GM18858 (cell line): Measurements from ENCODE around the gene INSRR.

Source experiments
- ATAC-seq: cut with Tn5 transposase; IDR thresholded peaks from one replicate; pipeline ENCODE4 v1.9.1; 2021; ENCODE audit not compliant: unreplicated experiment

Gene INSRR

DNA sequence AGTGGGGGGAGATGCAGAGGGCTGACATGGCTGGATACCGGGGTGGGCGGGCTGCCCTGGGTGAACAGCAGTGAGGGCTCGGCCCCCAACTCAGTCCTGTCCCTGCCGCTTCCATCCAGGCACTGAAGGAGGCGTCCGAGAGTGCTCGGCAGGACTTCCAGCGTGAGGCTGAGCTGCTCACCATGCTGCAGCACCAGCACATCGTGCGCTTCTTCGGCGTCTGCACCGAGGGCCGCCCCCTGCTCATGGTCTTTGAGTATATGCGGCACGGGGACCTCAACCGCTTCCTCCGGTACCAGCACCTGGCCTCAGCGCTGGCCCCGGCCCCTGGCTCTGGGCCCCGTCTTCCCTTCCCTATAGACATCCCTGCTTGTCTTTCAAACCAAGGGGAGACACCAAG, 17.4 kb upstream of the INSRR start:
- ATAC-seq: no peak

DNA sequence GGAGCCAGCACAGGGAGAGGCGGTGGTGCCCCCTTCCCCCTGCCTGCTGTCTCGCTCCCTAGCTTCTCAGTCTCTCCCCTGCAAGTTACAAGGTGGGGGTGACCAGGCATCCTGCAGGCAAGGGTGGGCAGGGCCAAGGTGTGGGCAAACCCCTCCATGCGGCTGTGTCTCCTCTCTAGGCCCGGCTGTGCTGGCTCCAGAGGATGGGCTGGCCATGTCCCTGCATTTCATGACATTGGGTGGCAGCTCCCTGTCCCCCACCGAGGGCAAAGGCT, 16.4 kb upstream of the INSRR start:
- no peak for ATAC-seq

DNA sequence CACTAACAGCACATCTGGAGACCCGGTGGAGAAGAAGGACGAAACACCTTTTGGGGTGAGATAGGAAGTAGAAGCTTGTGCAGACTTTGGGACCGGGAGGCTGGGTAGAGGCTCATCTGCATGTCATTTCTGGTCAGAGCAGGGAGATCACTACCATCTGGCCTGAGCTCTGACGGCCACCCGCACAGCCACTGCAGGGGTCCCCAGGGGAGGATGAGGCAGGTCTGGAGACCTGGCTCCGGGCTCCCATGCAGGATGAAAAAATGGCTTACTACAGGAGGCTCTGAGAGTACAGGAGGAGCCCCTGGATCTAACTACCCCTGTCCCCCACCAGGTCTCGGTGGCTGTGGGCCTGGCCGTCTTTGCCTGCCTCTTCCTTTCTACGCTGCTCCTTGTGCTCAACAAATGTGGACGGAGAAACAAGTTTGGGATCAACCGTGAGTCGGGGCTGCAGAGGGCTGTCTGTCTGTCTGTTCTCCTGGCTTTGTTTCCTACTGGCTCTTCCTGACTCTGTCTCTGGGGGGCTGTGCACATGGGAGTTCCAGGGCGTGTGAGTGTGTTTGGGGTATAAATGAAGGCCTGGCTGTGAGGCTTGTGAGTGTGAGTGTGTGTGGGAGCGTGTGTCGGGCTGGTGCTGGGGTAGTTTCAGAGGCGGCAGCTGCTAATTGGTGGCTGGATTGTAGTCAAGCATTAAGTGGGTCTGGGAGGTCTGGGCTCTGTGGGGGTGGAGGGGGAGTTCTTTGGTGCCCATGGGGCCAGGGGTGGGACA, 15.8 kb upstream of the INSRR start:
- no peak for ATAC-seq

DNA sequence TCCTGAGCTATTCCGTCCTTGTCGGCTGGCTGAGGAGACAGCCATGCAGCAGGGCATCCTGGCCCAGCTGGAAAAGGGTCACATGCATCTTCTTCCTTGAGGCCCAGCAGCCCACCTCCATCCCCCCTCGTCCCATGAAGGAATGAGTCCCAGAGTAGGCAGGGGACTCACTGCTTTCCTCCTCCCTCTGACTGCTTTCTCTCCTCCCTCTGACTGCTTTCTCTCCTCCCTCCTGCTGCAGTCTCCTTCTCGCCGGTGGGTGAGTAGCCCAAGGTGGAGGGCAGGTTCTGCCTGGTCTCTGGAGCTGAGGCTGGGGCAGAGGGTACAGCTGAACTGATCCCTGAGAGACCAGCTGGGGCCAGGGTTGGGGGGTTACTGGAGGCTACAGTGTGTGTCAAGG, 15.2 kb upstream of the INSRR start:
- ATAC-seq: no peak

DNA sequence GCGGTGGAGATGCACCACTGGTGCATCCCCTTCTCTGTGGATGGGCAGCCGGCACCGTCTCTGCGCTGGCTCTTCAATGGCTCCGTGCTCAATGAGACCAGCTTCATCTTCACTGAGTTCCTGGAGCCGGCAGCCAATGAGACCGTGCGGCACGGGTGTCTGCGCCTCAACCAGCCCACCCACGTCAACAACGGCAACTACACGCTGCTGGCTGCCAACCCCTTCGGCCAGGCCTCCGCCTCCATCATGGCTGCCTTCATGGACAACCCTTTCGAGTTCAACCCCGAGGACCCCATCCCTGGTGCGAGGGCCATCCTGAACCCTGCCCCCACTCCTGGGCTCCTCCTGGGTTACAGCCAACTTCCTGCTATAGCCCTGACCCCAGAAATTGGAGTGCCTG, 14.7 kb upstream of the INSRR start:
- ATAC-seq: no peak

DNA sequence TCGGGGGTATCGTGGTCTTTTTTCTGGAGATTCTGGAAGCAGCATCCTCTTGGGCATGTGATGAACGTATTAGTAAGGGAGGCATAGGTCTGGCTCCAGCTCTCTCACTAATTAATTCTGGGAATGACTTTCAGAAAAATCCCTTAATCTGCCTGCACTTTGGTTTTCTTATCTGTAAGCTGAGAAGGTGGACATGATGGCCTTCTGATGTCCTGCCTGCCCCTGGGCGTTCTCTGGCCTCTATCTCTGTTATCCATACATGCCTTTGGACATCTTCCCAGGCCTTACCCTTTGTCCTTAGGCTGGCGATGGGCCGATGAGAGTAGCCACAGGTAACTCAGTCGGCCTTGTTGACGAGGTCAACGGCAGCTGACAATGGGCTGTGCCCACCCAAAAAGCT, 10.5 kb upstream of the INSRR start:
- no peak for ATAC-seq

DNA sequence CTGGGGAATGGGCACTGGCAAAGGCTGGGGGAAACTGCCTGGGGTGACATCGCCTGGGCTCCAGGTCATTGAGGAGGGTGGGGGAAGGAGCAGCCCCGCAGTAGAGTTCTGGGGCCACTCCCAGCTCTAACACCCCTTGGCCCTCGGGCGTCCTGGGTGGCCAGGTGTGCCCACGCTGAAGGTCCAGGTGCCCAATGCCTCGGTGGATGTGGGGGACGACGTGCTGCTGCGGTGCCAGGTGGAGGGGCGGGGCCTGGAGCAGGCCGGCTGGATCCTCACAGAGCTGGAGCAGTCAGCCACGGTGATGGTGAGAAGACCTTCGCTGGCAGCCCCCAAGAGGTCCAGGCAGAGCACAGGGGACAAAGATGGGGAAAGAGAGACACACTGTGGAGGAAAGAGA, 9.4 kb upstream of the INSRR start:
- ATAC-seq: no peak

DNA sequence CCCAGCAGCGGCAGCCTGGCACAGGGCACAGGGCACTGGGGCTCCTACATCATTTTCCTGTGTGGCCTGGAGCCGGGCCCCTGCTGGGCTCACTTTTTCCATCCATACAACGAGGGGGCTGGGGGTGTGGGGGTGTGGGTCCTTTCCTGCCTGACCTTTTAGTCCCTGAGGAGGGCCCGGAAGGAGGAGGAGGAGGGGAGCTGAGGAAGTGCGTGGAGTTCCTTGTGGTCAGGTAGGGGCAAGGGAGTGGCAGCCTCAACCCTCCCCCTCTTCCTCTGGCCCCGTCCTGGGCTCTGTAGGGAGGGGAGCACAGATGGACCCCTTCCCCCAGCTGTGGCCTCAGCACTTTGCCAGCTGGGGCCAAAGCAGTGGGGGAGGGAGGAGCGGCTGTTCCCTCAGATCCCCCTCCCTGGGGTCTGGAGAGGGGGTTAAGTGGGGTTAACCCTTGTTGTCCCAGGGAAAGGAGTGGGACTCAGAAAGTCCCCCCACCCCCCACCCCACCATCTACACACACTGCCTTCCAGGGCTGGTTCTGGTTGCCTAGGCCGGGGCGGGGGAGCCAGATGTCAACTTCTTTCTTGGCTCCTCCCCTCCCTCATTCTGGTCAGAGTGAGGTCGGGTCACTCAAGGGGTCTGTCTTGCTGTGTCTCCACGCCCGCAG, 7.5 kb upstream of the INSRR start:
- ATAC-seq: no peak

DNA sequence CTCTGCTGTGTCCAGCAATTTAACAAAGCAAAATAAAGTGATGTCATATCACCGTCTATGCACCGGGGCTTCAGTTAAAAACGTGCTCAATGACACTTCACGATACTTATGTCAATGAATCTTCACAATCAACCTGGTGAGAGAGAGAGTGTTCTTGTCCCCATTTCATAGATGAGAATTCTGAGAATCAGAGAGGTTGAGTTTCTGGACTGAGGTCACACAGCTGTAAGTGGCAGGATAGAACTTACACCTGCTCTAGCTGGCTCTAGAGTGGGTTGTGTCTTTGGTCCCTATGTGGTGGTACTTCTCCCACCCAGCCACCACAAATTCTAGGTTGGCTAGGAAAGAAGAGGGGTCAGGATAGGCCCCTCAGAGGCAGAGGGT, 6.9 kb upstream of the INSRR start:
- ATAC-seq: no peak

DNA sequence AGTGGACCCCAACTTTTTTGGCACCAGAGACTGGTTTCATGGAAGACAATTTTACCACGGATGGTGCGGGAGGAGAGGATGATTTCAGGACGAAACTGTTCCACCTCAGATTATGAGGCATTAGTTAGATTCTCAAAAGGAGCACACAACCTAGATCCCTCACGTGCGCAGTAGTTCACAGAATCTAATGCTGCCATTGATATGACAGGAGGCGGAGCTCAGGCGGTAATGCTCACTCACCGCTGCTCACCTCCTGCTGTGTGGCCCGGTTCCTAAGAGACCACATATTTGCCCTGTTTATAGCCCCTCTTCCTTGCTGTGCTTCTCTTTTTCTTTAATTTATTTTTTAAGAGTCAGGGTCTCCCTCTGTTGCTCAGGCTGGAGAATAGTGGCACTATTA, 6.3 kb upstream of the INSRR start:
- no peak for ATAC-seq

DNA sequence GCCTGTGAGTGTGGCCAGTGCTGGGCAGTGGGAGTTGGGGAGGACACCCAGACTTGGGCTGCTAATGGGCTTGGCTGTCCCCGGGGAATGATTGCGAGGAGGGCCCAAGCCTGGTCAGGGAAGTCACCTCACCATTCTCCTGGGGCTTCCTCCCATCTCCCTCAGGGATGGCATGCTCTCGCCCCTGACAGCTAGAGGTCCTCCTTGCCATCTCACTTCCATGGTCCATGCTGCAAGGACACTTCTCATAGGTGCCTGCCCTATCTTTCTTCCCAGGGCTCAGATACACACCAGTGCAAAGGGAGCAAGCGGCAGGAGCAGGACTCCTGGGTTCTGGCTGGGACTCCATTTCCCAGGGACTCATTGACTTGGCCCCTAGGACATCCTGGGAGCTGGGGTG, 5.9 kb upstream of the INSRR start:
- ATAC-seq: no peak

DNA sequence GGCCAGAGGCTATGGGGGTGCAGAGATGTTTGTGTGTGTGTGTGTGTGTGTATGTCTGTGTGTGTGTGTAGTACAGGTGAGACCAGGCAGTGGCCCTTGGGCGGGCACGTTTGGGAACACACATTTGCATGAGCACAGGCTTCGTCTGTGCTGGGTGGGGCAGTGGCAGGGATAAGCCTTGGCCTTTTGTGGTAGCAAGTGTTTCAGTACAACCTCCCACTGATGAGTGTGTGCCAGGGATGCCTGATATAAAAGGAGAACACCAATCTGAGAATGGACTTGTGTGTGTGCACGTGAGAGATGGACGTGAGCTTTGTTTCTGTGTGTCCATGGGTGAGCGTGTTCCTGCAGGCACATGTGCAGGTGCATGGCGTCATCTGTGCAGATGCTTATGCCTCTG, 4.7 kb upstream of the INSRR start:
- no peak for ATAC-seq

DNA sequence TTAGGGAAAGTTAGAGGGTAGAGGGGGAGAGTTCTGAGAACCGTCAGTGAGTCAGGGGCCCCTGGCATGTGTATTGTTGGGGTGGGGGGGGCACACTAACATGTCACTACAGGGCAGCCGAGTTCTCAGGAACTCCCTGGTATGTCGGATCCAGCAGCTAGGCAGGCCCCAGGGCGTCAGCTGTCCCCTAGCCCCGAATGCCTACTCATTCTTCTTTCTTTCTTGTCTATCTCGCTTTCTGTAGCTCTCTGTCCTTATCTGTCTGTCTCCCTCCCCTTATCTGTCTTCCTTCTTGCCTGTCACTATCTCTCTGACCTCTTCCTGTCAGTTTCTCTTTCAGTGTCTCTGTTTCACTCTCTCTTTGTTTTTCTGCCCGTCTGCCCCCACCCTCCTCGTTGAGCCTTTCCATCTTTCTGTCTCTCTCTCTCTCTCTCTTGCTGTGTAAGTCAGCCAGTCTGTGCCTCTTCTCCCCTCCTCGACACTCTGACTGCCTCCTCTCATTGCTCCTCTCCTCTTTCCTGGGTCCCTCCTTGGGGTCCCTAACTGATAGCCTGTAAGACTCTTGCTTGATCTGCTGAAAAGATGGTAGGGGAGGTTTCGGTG, 4.2 kb upstream of the INSRR start:
- no peak for ATAC-seq

DNA sequence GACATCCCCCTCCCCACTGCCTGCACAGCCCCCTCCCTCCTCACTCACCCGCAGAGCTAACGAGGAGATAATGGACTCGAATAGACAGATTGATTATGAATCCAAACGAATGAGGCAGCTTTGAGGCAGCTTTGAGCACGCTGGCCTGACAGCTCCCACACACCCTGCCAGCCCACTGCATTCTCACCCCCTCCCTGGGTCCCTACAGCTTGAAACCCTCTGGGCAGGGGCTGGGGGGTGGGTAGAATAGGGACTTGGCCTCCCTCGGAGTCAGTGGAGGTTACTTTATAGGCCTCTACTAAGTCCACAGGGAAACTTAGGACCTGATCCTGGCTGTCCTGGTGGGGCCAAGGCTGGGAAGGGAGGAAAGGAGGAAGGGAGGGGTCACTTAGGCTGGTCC, 3.7 kb upstream of the INSRR start:
- no peak for ATAC-seq

DNA sequence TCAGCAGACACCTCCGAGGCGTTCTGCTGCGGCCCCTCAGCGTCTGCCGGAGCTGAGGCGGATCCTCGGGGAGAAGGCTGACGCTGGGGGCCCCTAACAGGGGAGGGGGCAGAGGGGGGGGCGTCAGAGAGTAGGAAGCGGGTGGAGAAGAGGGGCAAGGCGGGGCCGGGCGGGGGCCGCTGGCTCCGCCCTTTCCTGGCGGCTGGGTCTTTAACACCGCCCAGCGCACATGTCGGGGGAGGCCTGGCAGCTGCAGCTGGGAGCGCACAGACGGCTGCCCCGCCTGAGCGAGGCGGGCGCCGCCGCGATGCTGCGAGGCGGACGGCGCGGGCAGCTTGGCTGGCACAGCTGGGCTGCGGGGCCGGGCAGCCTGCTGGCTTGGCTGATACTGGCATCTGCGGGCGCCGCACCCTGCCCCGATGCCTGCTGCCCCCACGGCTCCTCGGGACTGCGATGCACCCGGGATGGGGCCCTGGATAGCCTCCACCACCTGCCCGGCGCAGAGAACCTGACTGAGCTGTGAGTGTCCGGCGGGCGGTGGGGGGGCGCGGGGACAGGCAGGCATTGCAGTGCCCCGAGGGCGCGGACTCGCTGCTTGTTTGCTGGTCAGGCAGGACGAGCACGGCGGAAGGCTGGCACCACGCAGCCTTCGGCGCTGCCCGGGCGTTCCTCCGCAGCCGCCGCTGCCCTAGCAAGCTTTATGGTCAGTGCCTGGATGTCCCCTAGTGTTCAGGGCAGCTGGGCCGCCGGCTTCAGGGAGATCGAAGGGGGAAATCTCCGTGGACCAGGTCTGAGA, 1.9 kb upstream of the INSRR start, which contains the start of gene NTRK1:
Gene NTRK1 (plus strand): TSS at position 238 of the 796 bp plus-strand sequence. CDS start 70 bp downstream, at position 308.
- no peak for ATAC-seq

DNA sequence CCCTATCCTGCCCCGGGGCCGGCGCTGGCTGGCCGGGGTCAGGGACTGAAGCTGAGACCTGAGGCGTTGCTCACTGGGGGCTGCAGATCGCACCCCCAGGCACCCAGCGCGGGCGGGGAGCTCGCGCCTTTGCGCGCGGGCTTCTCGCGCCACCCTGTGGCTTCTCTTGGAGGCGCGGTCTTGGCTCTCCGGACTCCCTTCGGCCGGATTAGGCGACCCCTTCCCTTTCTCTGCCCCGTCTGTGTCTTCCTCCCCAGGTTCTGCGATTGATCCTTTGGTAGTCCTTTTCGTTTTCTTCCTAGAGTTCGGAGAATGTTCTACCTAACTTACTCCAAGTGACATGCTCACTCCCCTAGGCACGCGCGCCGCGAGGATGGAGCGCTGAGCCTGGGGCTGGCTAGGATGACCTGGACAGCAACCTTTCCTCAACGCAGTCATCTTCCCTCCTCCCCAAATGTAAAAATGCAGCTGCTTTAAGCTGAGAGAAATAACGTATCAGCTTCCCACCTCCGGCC, 1.3 kb upstream of the INSRR start:
- no peak for ATAC-seq

DNA sequence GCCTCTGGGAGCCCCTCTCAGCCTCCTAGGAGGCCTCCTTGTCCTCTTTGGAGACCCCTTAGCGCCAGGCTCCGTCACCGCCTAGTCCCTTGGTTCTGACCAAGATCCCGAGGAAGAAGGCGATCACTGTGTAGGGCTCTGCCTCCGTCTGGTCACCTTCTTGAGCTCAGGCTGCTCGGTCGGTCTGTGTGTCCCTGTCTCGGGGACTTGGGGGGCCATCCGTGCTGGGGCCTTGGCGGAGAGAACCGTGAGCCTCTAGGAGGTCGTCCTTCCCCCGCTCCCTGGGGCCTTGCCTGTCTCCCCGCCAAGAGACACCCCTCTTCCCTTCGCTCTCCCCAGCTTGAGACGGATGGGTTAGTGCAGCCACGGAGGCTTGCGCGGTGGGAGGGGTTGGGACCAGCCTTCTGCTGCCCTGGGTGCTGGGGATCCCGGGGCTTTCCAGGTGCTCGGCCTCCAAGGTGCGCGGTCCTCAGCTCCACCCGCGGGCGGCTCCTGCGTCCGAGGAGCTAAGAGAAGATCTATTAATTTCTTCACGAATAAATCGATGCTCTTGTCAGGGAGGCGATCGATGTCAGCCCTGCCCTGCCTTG, 701 bp upstream of the INSRR start:
- ATAC-seq: no peak

DNA sequence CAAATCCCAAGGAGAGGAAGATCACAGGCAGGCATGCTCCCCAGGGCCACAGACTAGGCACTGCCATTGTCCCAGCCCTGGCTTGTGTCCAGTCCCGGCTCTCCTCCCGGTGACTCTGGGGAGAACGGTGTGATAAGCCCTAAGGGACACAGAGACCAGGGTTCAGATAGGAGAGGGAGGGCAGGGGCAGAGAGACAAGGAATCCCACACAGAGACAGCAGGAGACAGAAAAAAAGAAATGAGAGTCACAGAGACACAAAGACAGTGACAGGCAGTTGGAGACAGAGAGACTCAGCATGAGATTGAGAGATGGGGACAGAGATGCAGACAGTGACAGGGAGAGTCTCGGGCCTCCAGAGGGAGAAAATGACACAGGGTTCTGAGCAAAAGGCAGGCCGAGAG, 361 bp downstream of the INSRR start:
- ATAC-seq: no peak

DNA sequence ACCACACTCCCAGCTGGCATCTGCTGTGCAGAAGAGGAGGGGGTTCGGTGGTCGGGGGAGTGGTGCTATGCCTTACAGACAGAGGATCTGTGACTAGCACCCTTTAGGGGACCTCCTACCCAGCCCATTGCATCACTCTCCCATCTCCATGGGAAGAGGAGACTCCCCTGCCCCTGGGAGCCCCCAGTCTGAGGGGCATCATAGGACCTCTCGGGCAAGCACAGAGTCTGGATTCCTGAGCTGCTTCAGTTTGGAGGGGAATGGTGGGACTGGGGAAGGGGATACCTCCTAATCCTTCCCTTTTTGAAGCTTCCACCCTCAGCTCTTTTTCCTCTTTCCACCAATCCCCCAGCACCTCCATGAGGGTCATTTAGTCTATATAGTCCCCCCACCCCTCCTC, 1.4 kb downstream of the INSRR start:
- ATAC-seq: no peak

DNA sequence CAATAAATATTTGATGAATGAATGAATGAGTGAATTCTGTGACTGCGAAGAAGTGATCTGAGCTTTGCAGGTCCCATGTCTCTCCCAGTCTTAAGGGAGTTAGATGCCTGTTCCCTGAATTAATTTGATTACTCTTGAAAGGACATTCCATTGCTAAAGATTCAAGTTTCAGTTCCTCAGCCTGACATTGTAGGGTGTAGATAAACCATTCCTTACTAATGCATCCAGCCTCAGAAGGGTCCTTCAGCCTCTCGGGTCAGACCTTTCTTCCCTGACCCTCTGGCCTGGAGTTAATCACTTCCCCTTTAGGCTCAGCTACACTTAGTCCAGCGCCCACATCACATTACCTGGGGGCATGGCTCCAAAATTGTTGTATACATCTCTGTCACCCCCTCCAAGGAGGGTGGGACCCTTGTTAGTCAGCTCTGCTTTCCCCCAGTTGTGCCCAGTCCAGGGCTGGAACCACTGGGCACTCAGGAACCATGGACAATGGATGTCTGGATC, 2.6 kb downstream of the INSRR start:
- ATAC-seq: no peak

DNA sequence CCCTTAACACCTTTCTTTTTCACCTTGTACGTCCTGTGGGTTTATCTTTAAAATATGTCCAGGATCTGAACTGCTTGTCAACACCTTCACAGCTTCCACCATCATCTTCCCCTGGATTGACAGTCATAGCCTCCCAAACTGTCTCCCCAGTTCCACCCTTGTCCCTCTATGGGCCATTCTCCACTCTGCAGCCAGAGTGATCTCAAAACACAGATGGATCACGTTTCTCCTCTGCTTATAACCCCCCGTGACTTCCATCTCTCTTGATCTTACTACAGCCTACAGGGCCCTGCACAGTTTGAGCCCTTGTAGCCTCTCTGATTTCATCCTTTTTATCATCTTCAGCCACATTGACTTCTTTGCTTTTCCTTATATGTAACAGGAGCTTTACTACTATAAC, 4.3 kb downstream of the INSRR start:
- ATAC-seq: no peak
